Ramos (cell line): ENCODE results near the gene PKHD1.
"Not testable (repeated sequence)": the region's sequence is repeated elsewhere in the genome, so short reads cannot be mapped to it uniquely, and the experiment has no call there.

Source experiments
- in situ Hi-C: fragments of 300-500 bp; cut with MboI; formaldehyde crosslinking; loops from one replicate; pipeline ENCODE4 v1.14.3; 2022; ENCODE audit warnings: low sequenced_read_pairs; ENCODE audit not compliant: unreplicated experiment

PKHD1 gene

GRCh38 chr6:51885957-51886356 is 201.5 kb downstream of the PKHD1 start:
- in situ Hi-C loops = no loop called here

DNA sequence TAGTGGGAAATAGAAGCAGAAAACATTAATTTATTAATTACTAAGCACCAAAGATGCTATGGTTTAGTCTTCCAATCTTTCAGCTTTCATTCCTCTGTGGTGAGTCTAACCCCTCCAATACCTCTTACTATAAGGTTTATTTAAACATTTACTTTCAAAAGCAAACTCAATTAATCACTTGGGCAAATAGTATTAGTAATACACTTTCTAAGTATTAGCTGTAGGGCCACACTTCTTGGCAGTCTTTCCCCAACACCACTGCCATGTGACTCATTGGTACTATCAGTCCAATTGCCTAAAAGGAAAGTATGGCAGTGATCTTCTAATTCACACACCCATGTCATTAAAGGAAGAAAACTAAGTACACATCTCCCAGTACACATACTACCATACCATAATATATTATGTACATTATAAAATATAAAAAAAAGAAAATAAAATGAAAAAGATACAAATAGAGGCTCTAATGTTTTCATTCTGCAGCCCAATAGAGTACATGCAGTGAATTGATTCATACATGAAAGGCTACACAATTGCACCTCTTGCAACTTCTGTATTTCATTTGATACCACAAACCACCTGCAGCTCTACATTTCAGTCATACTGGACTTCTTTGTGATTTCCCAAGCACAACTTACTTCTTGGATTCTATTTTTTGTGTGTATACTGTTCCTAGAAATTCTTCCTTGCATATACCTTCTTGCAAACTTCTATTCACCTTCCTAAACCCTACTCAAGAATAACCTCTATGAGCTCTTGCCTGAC is 218.6 kb downstream of the PKHD1 start:
- in situ Hi-C loops = no loop called here

GRCh38 chr6:51866867-51867266 is 220.5 kb downstream of the PKHD1 start:
- in situ Hi-C loops = no loop called here

GRCh38 chr6:51865996-51866395 is 221.4 kb downstream of the PKHD1 start:
- in situ Hi-C loops = no loop called here

DNA sequence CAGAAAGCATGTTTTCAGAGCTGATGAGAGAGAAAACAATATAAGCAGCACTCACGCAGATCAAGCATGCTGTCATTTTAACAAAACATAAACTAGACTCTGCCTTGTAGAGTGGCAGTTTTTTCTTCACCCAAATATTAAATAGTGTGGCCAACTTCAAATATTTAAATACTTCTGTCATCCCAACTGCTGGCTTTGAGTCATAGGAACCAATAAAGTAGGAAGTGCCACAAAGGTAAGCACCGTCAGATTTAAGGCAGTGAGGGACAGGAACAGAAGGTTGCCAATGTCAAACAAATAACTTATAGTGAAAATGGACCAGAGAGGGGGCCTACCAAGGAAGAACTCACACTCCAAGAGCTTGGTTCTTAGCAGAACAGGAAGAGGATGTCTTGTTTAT is 222.2 kb downstream of the PKHD1 start:
- in situ Hi-C loops = no loop called here

DNA sequence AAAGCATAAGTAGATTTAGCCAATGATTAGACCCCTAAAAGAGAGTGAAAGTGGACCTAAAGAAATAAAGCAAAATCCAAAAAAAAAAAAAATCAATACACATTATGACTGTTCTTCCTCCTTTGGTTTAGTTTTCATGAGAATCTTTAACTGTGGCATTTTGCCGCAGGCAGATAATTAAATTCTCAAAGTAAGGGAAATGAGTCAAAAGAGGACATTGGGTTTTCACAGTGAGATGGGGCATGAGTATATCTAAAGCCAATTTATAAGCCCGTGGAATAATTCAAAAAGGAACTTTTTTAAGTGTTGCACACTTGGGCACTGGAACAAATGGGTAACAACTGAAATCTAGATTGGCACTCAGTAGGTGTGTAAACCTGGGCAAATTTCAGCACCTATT is 230.3 kb downstream of the PKHD1 start:
- in situ Hi-C loops = no loop called here

- in situ Hi-C loops = no loop called here
These were observed 230.9 kb downstream of the PKHD1 start for GRCh38 chr6:51856508-51856907.

DNA sequence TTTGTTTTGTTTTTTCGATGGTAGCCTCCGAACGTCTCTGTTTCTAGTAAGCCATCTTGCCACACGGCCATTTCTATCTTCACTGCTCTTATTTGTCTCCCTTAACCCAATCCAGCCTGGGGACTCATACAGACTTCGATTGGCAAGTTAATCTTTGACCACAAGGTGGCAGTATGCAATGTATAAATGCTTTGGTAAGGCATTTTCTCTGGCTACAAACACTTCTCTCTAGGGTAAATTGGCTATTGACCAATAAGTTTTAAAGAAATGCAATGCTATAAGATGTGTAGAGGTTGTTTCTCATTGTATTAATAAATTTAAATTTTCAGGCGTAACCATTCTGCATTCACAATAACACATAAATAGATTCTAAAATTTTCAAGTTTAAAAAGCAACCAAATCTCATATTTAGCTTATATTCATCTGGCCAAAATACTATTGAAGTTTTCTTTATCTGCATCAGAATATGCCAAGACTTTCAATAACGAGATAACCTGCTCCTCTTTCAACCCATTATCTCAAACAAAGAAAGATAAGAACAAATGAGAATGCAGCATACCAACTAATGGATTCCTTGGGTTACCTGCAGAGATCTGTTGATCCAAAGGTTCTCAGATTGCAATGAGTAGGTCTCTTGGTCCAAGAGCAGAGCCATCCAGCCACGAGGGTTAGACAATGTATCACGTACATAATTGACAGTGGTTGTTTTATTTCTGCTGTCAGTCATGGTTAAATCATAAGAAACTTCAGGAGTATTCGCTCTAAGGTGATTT is 231.9 kb downstream of the PKHD1 start:
- in situ Hi-C loops = no loop called here

DNA sequence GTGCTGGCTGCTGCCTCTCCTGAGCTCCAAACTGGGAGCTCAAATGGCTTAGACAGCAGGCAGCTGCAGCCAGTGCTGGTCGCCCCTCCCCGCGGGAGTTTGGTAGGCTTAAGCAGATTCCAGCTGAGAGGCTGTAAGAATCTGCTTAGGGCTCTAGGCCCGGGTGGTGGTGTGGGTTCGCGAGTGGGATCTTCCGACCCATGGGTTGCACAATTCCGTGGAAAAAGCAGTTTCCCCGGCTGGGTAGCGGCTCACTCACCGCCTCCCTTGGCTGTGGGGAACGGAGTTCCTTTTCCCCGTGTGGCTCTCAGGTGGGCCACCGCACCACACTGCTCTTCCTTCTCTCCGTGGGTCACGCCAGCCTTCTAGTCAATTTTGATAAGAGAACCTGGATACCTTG is 232.5 kb downstream of the PKHD1 start:
- in situ Hi-C loops = no loop called here

DNA sequence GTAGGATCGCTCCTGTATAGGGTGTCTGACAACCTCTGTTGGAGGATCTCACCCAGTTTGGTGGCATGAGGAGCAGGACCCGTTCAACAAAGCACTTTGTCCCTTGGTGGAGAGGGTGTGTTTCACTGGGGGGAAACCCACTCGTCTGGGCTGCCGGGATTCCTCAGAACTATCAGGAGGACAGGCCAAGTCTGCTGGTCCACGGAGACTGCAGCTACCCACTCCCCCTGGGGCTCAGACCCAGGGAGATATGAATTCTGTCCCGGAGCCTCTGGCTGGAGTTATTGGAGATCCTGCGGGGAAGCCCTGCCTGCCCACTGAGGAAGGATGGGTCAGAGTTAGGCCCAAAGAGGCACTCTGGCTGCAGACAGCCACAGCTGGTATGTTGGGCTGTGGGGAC is 233.1 kb downstream of the PKHD1 start:
- in situ Hi-C loops = no loop called here

DNA sequence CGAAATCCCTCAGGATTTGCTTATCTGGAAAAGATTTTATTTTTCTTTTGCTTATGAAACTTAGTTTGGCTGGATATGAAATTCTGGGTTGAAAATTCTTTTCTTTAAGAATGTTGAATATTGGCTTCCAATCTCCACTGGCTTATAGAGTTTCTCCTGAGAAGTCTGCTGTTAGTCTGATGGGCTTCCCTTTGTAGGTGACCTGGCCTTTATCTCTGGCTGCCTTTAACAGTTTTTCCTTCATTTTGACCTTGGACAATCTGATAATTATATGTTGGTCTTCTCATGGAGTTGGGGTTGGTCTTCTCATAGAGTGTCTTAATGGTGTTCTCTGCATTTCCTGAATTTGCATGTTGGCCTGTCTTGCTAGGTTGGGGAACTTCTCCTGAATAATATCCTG is 234.3 kb downstream of the PKHD1 start:
- in situ Hi-C loops = not testable (repeated sequence)

DNA sequence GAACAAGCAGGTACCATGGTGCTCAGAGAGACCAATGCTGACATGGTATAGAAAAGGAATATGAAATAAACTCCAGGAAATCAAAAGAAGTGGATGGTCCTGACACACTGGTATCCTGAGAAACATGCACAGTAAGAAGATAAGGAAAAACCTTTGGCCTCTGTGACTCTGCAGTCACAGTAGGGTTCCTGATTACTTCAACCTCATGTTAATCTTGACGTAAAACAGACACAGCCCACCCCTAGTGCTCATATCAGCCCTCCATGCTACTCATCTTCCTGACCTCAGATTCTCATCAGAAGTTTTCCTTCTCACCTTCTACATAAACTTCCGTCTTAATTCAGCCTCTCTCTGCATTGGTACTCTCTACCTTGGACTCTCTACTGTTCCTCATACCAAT is 240.9 kb downstream of the PKHD1 start:
- in situ Hi-C loops = no loop called here

GRCh38 chr6:51844336-51844735 is 243.1 kb downstream of the PKHD1 start:
- in situ Hi-C loops = no loop called here

- in situ Hi-C loops = no loop called here
These were observed 243.9 kb downstream of the PKHD1 start for GRCh38 chr6:51843456-51844056.

DNA sequence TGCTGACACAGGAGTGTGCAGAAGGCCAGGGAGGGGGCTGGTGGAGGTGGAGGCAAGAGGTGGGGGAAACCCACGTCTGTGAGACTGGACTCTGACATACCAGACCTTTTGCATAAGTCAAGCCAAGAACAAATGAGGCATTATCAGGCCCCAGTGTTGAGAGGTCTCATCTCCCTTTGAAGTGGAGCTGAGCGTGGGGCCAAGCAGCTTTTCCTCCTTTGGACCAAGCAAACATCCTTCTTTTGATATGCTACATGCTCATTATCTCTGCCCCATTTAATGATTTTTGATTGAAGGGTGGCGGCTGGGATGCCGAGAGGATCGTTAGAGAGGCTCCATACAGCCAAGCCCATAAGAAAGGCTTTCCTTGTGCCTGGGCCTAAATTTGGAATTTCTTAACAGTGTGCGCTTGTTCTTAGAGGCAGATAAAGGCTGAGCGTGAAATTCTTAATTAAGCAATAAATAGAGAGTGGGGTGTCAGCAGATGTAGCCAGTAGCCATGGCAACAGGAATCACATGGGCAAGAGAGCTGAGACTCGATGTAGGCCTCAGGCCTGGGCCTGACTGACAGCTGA is 244.5 kb downstream of the PKHD1 start:
- in situ Hi-C loops = no loop called here

DNA sequence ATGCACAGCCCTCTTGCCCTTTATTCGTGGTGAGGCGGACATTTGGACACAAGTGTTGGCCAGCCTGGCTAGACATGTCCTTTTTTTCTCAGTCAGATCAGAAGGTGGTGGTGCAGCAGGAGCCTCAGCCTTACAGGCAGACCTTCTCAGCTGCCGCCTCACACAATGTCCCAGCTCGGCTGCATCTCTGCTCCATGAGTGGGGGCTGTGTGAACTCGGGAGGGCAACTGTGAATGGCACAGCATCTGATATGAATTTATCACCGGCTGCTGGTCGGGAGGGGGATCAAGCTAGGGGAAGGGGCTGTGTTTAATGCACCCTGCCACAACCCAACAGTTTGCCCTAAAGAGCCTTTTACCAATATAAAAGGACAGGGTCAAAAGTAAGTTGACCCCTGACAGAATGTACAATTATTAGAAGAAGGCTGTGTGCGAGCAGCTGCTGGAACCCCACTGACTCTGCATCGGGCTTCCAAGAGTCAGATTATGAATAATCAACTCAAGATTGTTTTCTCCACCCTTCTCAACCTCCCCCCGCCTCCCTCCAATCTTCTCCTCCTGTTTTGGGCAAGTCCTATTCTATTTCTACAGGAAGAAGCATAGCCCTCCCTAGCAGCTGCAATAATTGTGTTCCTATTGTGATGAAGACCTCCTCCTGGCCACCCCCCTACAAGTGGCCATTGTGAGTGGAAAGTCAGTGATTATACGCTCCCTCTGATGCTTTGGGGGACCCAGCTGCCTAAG is 245.2 kb downstream of the PKHD1 start:
- in situ Hi-C loops = no loop called here

GRCh38 chr6:51841626-51842025 is 245.8 kb downstream of the PKHD1 start:
- in situ Hi-C loops = no loop called here

GRCh38 chr6:51839726-51840374 is 247.6 kb downstream of the PKHD1 start:
- in situ Hi-C loops = no loop called here

- in situ Hi-C loops = no loop called here
These were observed 256.7 kb downstream of the PKHD1 start for GRCh38 chr6:51830666-51831065.

DNA sequence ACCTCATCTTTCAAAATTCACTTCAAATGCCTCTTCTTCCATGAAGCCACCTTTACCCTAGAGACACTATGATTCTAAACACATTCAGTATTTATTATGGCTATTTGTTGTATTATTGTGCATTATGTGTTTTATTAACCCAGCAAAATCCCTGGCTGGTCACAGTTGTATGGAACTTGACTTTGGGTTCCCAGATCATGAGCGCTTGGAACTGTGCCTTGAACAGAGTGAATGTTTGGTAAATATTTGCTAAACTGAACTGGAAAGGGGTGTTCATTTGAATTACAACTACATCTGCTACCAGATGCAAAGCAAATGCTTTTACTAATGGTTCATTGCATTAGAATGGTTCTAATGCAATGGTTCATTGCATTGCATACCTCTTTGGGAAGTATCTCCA is 259.8 kb downstream of the PKHD1 start:
- in situ Hi-C loops = no loop called here
